ENCODE data around the gene RPA3. TPM values are rescaled to one million over a fixed set of nuclear protein-coding genes. Genes with fewer than 3 reads are reported as not detected.

RPA3 gene
- total RNA-seq, 1 experiment from 2014 or later, result 90.2 TPM

GRCh38 chr7:7688310-7688709, 30.1 kb downstream of the RPA3 start:
- H3K9me3 Mint-ChIP-seq (ENCODE audit: unreplicated experiment), result no peaks in the 10 kb centered on the region
- Histone ChIP-seq H3K27me3 (replicated peaks; ENCODE audit: control insufficient read depth, insufficient read depth, low read length) (no peaks in the 10 kb centered on the region), H3K4me1 (peaks cover under 1% of the 10 kb centered on the region; the same call in 1 of the 2 replicates), H3K36me3 (ENCODE audit: control insufficient read depth, insufficient read depth, low read length) (no peaks in the 10 kb centered on the region), H3K9me3 (no peaks in the 10 kb centered on the region), H3K4me3 (ENCODE audit: low read depth, low read length) (no peak overlapping the region)
- TF ChIP-seq, protein P1, sequence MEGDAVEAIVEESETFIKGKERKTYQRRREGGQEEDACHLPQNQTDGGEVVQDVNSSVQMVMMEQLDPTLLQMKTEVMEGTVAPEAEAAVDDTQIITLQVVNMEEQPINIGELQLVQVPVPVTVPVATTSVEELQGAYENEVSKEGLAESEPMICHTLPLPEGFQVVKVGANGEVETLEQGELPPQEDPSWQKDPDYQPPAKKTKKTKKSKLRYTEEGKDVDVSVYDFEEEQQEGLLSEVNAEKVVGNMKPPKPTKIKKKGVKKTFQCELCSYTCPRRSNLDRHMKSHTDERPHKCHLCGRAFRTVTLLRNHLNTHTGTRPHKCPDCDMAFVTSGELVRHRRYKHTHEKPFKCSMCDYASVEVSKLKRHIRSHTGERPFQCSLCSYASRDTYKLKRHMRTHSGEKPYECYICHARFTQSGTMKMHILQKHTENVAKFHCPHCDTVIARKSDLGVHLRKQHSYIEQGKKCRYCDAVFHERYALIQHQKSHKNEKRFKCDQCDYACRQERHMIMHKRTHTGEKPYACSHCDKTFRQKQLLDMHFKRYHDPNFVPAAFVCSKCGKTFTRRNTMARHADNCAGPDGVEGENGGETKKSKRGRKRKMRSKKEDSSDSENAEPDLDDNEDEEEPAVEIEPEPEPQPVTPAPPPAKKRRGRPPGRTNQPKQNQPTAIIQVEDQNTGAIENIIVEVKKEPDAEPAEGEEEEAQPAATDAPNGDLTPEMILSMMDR (IDR thresholded peaks at IDR 0.05; ENCODE audit: insufficient read depth in 1 of 2, low read depth in 1 of 2, low read length in 1 of 2, severe bottlenecking in 1 of 2, unreplicated experiment in 1 of 2), result no peak
- no peak for DNase-seq
- H3K36me3 Mint-ChIP-seq (ENCODE audit: insufficient read depth, unreplicated experiment), result peaks cover 5% of the 10 kb centered on the region
- CTCF ChIA-PET, result no interaction called here
- H3K4me1 Mint-ChIP-seq (ENCODE audit: low read depth, unreplicated experiment), result peaks cover 8% of the 10 kb centered on the region
- BruUV-seq (replicated peaks), result no TSS peak
- H3K27ac Mint-ChIP-seq (ENCODE audit: unreplicated experiment), result no peak overlapping the region
- intact Hi-C loops (cut with micrococcal nuclease; ENCODE audit: unreplicated experiment), result no loop called here
- no peaks in the 10 kb centered on the region for H3K27me3 Mint-ChIP-seq (ENCODE audit: insufficient read depth, unreplicated experiment)
- POLR2A ChIA-PET, result no interaction called here
- H3K4me3 Mint-ChIP-seq (ENCODE audit: unreplicated experiment), result no peak overlapping the region

GRCh38 chr7:7687800-7688199, 30.6 kb downstream of the RPA3 start:
- Histone ChIP-seq H3K9me3 (no peaks in the 10 kb centered on the region), H3K4me1 (no peaks in the 10 kb centered on the region), H3K4me3 (ENCODE audit: low read depth, low read length) (no peak overlapping the region), H3K27me3 (replicated peaks; ENCODE audit: control insufficient read depth, insufficient read depth, low read length) (no peaks in the 10 kb centered on the region), H3K36me3 (ENCODE audit: control insufficient read depth, insufficient read depth, low read length) (no peaks in the 10 kb centered on the region)
- Mint-ChIP-seq H3K27me3 (ENCODE audit: insufficient read depth, unreplicated experiment) (no peaks in the 10 kb centered on the region), H3K9me3 (ENCODE audit: unreplicated experiment) (no peaks in the 10 kb centered on the region), H3K4me1 (ENCODE audit: low read depth, unreplicated experiment) (peaks cover 8% of the 10 kb centered on the region), H3K36me3 (ENCODE audit: insufficient read depth, unreplicated experiment) (peaks cover 5% of the 10 kb centered on the region), H3K27ac (ENCODE audit: unreplicated experiment) (no peak overlapping the region), H3K4me3 (ENCODE audit: unreplicated experiment) (no peak overlapping the region)
- TF ChIP-seq, protein P1 (IDR thresholded peaks at IDR 0.05; ENCODE audit: insufficient read depth in 1 of 2, low read depth in 1 of 2, low read length in 1 of 2, severe bottlenecking in 1 of 2, unreplicated experiment in 1 of 2), result no peak
- no peak for DNase-seq
- POLR2A ChIA-PET, result no interaction called here
- CTCF ChIA-PET, result no interaction called here
- no TSS peak for BruUV-seq (replicated peaks)
- intact Hi-C loops (cut with micrococcal nuclease; ENCODE audit: unreplicated experiment), result no loop called here

GRCh38 chr7:7686811-7687508, 31.4 kb downstream of the RPA3 start:
- TF ChIP-seq, protein P1 (IDR thresholded peaks at IDR 0.05; ENCODE audit: insufficient read depth in 1 of 2, low read depth in 1 of 2, low read length in 1 of 2, severe bottlenecking in 1 of 2, unreplicated experiment in 1 of 2), result no peak
- BruUV-seq (replicated peaks), result no TSS peak
- Histone ChIP-seq H3K27me3 (replicated peaks; ENCODE audit: control insufficient read depth, insufficient read depth, low read length) (no peaks in the 10 kb centered on the region), H3K4me3 (ENCODE audit: low read depth, low read length) (no peak overlapping the region), H3K36me3 (ENCODE audit: control insufficient read depth, insufficient read depth, low read length) (no peaks in the 10 kb centered on the region), H3K9me3 (no peaks in the 10 kb centered on the region), H3K4me1 (no peaks in the 10 kb centered on the region)
- H3K27ac Mint-ChIP-seq (ENCODE audit: unreplicated experiment), result no peak overlapping the region
- intact Hi-C loops (cut with micrococcal nuclease; ENCODE audit: unreplicated experiment), result no loop called here
- peaks cover 5% of the 10 kb centered on the region for H3K36me3 Mint-ChIP-seq (ENCODE audit: insufficient read depth, unreplicated experiment)
- DNase-seq, result no peak
- H3K27me3 Mint-ChIP-seq (ENCODE audit: insufficient read depth, unreplicated experiment), result no peaks in the 10 kb centered on the region
- H3K4me3 Mint-ChIP-seq (ENCODE audit: unreplicated experiment), result no peak overlapping the region
- ChIA-PET POLR2A (no interaction called here), CTCF (no interaction called here)
- H3K4me1 Mint-ChIP-seq (ENCODE audit: low read depth, unreplicated experiment), result peaks cover 8% of the 10 kb centered on the region
- no peaks in the 10 kb centered on the region for H3K9me3 Mint-ChIP-seq (ENCODE audit: unreplicated experiment)
